GM12891 (cell line): ENCODE results near the gene HBZ.

ENCODE experiments used
- PAX5 ChIP-seq: IDR thresholded peaks from 2 replicates; pipeline ENCODE4 v1.6.1; 2011; ENCODE audit warnings: low read length, moderate library complexity, mild to moderate bottlenecking; ENCODE audit not compliant: insufficient read depth, severe bottlenecking
- POLR2A ChIP-seq: IDR thresholded peaks from 2 replicates; pipeline ENCODE4 v1.6.1; 2011; ENCODE audit warnings: low read depth, low read length, control low read depth
- POLR2AphosphoS5 ChIP-seq: IDR thresholded peaks from 2 replicates; pipeline ENCODE4 v1.6.1; 2011; ENCODE audit warnings: low read depth, low read length, control low read depth
- SPI1 ChIP-seq: IDR thresholded peaks from 2 replicates; pipeline ENCODE4 v1.6.1; 2011; ENCODE audit warnings: low read depth, low read length, control low read depth
- TAF1 ChIP-seq: IDR thresholded peaks from 2 replicates; pipeline ENCODE4 v1.6.1; 2011; ENCODE audit warnings: low read depth, low read length, control low read depth

GRCh38 chr16:177394-177822 lies 25.0 kb downstream of the HBZ start:
- TF ChIP-seq POLR2AphosphoS5 = no peak
- TF ChIP-seq POLR2A = no peak
- TF ChIP-seq TAF1 = no peak
- no peak for TF ChIP-seq PAX5
- TF ChIP-seq SPI1 = no peak
